GM23248 (cell line): ENCODE measurements around the gene SCLY. TPM values are rescaled to one million over a fixed set of nuclear protein-coding genes. Genes with fewer than 3 reads are reported as not detected.

Source experiments
- DNase-seq: peaks from one replicate; pipeline ENCODE4 v3.0.0-alpha.2; 2015
- H2AFZ ChIP-seq: fragments of 200-600 bp; sonication (generic); 2 replicates; pipeline ENCODE4 v1.6.1; 2016; ENCODE audit warnings: antibody characterized with exemption
- H3F3A ChIP-seq: fragments of 200-600 bp; sonication (generic); 2 replicates; pipeline ENCODE4 v1.6.1; 2016; ENCODE audit warnings: mild to moderate bottlenecking, antibody characterized with exemption, mixed run types; ENCODE audit not compliant: insufficient read depth
- H3K27ac ChIP-seq: fragments of 200-600 bp; sonication (generic); 2 replicates; pipeline ENCODE4 v1.5.1; 2016; ENCODE audit warnings: mild to moderate bottlenecking
- H3K27me3 ChIP-seq: fragments of 200-600 bp; sonication (generic); replicated peaks from 2 replicates; pipeline ENCODE4 v1.6.1; 2016; ENCODE audit warnings: mild to moderate bottlenecking; ENCODE audit not compliant: insufficient read depth
- H3K36me3 ChIP-seq: fragments of 200-600 bp; sonication (generic); 2 replicates; pipeline ENCODE4 v1.6.1; 2016; ENCODE audit warnings: low read depth, mild to moderate bottlenecking
- H3K4me1 ChIP-seq: fragments of 200-600 bp; sonication (generic); 2 replicates; pipeline ENCODE4 v1.6.1; 2016; ENCODE audit warnings: mild to moderate bottlenecking; ENCODE audit not compliant: insufficient read depth
- H3K4me2 ChIP-seq: fragments of 200-600 bp; sonication (generic); one replicate; pipeline ENCODE4 v1.6.1; 2016; ENCODE audit warnings: mild to moderate bottlenecking; ENCODE audit not compliant: unreplicated experiment
- H3K4me3 ChIP-seq: fragments of 200-600 bp; sonication (generic); 2 replicates; pipeline ENCODE4 v1.5.1; 2016; ENCODE audit warnings: mild to moderate bottlenecking
- H3K79me2 ChIP-seq: fragments of 200-600 bp; sonication (generic); 2 replicates; pipeline ENCODE4 v1.6.1; 2016; ENCODE audit warnings: mild to moderate bottlenecking; ENCODE audit not compliant: insufficient read depth
- H3K9ac ChIP-seq: fragments of 200-600 bp; sonication (generic); 2 replicates; pipeline ENCODE4 v1.6.1; 2016; ENCODE audit warnings: mild to moderate bottlenecking
- H3K9me2 ChIP-seq: fragments of 200-600 bp; sonication (generic); 2 replicates; pipeline ENCODE4 v1.6.1; 2016; ENCODE audit warnings: mixed run types, mild to moderate bottlenecking, moderate library complexity; ENCODE audit not compliant: insufficient read depth
- H3K9me3 ChIP-seq: fragments of 200-600 bp; sonication (generic); one replicate; pipeline ENCODE4 v1.6.1; 2017; ENCODE audit warnings: low read depth
- H4K20me1 ChIP-seq: fragments of 200-600 bp; sonication (generic); 2 replicates; pipeline ENCODE4 v1.6.0; 2016; ENCODE audit not compliant: insufficient read depth
- EZH2 ChIP-seq: fragments of 200-600 bp; sonication (generic); IDR thresholded peaks from 2 replicates; pipeline ENCODE4 v1.6.1; 2018; ENCODE audit warnings: antibody characterized with exemption, mild to moderate bottlenecking; ENCODE audit not compliant: insufficient read depth, poor library complexity, severe bottlenecking
- EZH2phosphoT487 ChIP-seq: fragments of 200-600 bp; sonication (generic); IDR thresholded peaks from 2 replicates; pipeline ENCODE4 v1.6.1; 2018; ENCODE audit warnings: antibody characterized with exemption, moderate library complexity, mild to moderate bottlenecking, low read depth; ENCODE audit not compliant: insufficient read depth
- WGBS, 2 experiments: methylation state at CpG; one replicate each; pipeline ENCODE4 v1.1.6; 2015 to 2017; ENCODE audit warnings: low lambda C conversion rate in 2 of 2, low coverage in 1 of 2; ENCODE audit errors: missing lambda C conversion rate in 2 of 2; 5-methylcytosine and 5-hydroxymethylcytosine counted together
- in situ Hi-C: fragments of 300-500 bp; cut with MboI; formaldehyde crosslinking; loops from 2 replicates; pipeline ENCODE4 v1.15.0; 2020
- polyA plus RNA-seq: library from polyadenylated mRNA; unstranded; fragments of >200 nt; fragmentation: Nextera tagmentation; extraction: Ambion mirVana; gene quantifications from 2 replicates; pipeline ENCODE4 v1.2.1, GENCODE V29; 2016
- total RNA-seq: library from RNA; depleted of rRNA; stranded (reverse); fragments of >200 nt; shearing (Covaris generic); gene quantifications from 2 replicates; pipeline ENCODE4 v1.2.3, GENCODE V29; 2014

The SCLY gene
- total and polyA plus RNA-seq, 2 experiments from 2014 or later = 10.3 to 14.8 TPM

DNA sequence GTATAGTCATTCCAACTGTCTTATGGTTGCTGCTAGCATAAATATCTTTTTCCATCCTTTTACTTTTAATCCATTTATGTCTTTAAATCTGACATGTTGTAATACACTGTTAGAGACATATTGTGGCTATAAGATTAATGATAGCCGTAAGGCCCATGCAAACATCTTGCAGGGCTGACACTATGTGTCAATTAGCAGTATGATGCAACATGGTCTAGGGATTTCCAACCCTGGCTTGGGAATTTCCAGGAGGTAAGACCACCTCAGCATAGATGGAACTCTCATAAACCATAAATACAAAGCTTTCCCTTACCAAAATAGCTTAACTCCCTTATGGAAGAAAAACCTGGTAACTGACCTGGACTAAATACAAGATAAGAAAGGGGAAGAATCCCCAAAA is 16.5 kb downstream of the SCLY start:
- no peak for DNase-seq

GRCh38 chr2:238079874-238080327 is 19.1 kb downstream of the SCLY start:
- Histone ChIP-seq H3K9me2 (no peaks in the 10 kb centered on the region), H4K20me1 (no peaks in the 10 kb centered on the region), H3K79me2 (no peaks in the 10 kb centered on the region), H3K9me3 (no peaks in the 10 kb centered on the region), H3K36me3 (no peaks in the 10 kb centered on the region; the same call in 1 of the 2 replicates), H2AFZ (no peak overlapping the region), H3F3A (no peaks in the 10 kb centered on the region), H3K4me1 (no peaks in the 10 kb centered on the region), H3K4me3 (no peak overlapping the region), H3K27ac (no peak overlapping the region), H3K4me2 (no peak overlapping the region), H3K9ac (no peak overlapping the region), H3K27me3 (no peaks in the 10 kb centered on the region)
- no peak for TF ChIP-seq EZH2phosphoT487
- TF ChIP-seq EZH2 = no peak
- in situ Hi-C loops = no loop called here
- 98 to 100% methylated on average over 2 of the region's 2 CpGs for WGBS, 2 experiments
- no peak for DNase-seq

More for the DNA sequence above, 16.5 kb downstream of the SCLY start:
- no peaks in the 10 kb centered on the region for H4K20me1 ChIP-seq
- no peak overlapping the region for H3K4me3 ChIP-seq
- no peaks in the 10 kb centered on the region for H3K79me2 ChIP-seq
- 97 to 100% methylated on average over 1 of the region's 1 CpG for WGBS, 2 experiments
- no peak for TF ChIP-seq EZH2
- no peak for TF ChIP-seq EZH2phosphoT487
- in situ Hi-C loops = no loop called here
- no peak overlapping the region for H2AFZ ChIP-seq
- no peak overlapping the region for H3K4me2 ChIP-seq
- no peaks in the 10 kb centered on the region for H3K9me2 ChIP-seq
- no peaks in the 10 kb centered on the region for H3F3A ChIP-seq
- H3K27ac ChIP-seq = no peak overlapping the region
- no peaks in the 10 kb centered on the region for H3K27me3 ChIP-seq
- H3K36me3 ChIP-seq = peaks cover 7% of the 10 kb centered on the region; the same call in 1 of the 2 replicates
- H3K4me1 ChIP-seq = no peaks in the 10 kb centered on the region
- no peaks in the 10 kb centered on the region for H3K9me3 ChIP-seq
- H3K9ac ChIP-seq = no peak overlapping the region

GRCh38 chr2:238080518-238080917 is 19.7 kb downstream of the SCLY start:
- Histone ChIP-seq H4K20me1 (no peaks in the 10 kb centered on the region), H3K4me3 (no peak overlapping the region), H3K9me2 (no peaks in the 10 kb centered on the region), H3K79me2 (no peaks in the 10 kb centered on the region), H3F3A (no peaks in the 10 kb centered on the region), H2AFZ (no peak overlapping the region), H3K9ac (no peak overlapping the region), H3K9me3 (no peaks in the 10 kb centered on the region), H3K27ac (no peak overlapping the region), H3K36me3 (no peaks in the 10 kb centered on the region; the same call in 1 of the 2 replicates), H3K4me2 (no peak overlapping the region), H3K27me3 (no peaks in the 10 kb centered on the region), H3K4me1 (no peaks in the 10 kb centered on the region)
- in situ Hi-C loops = no loop called here
- 96% methylated on average over 15 of the region's 15 CpGs for WGBS, 2 experiments
- no peak for DNase-seq
- TF ChIP-seq EZH2phosphoT487 (no peak), EZH2 (no peak)

GRCh38 chr2:238081150-238081549 is 20.3 kb downstream of the SCLY start:
- Histone ChIP-seq H3K9me2 (no peaks in the 10 kb centered on the region), H4K20me1 (no peaks in the 10 kb centered on the region), H3K27me3 (no peaks in the 10 kb centered on the region), H2AFZ (no peak overlapping the region), H3K36me3 (no peaks in the 10 kb centered on the region; the same call in 1 of the 2 replicates), H3K4me2 (no peak overlapping the region), H3K9me3 (no peaks in the 10 kb centered on the region), H3F3A (no peaks in the 10 kb centered on the region), H3K4me1 (no peaks in the 10 kb centered on the region), H3K9ac (no peak overlapping the region), H3K27ac (no peak overlapping the region), H3K79me2 (no peaks in the 10 kb centered on the region), H3K4me3 (no peak overlapping the region)
- no peak for TF ChIP-seq EZH2phosphoT487
- 94% methylated on average over 13 of the region's 13 CpGs for WGBS, 2 experiments
- in situ Hi-C loops = no loop called here
- no peak for DNase-seq

GRCh38 chr2:238081561-238081960 is 20.8 kb downstream of the SCLY start:
- H3K36me3 ChIP-seq = no peaks in the 10 kb centered on the region; the same call in 1 of the 2 replicates
- H3K27me3 ChIP-seq = no peaks in the 10 kb centered on the region
- H3K27ac ChIP-seq = no peak overlapping the region

More at GRCh38 chr2:238081561-238081960, 20.8 kb downstream of the SCLY start:
- Histone ChIP-seq H3K4me1 (no peaks in the 10 kb centered on the region), H3K9me2 (no peaks in the 10 kb centered on the region), H2AFZ (no peak overlapping the region), H3K9ac (no peak overlapping the region), H4K20me1 (no peaks in the 10 kb centered on the region), H3K4me2 (no peak overlapping the region), H3F3A (no peaks in the 10 kb centered on the region), H3K9me3 (no peaks in the 10 kb centered on the region), H3K79me2 (no peaks in the 10 kb centered on the region), H3K4me3 (no peak overlapping the region)
- DNase-seq = no peak
- in situ Hi-C loops = no loop called here
- 93% methylated on average over 16 of the region's 16 CpGs for WGBS, 2 experiments
- no peak for TF ChIP-seq EZH2phosphoT487
- no peak for TF ChIP-seq EZH2
